Activated B cell treated with CpG ODN at 0.5 μM for 24 hours (primary cell): ENCODE measurements around the gene MAFB. TPM values are rescaled to one million over a fixed set of nuclear protein-coding genes. Genes with fewer than 3 reads are reported as not detected.

Source experiments
- ATAC-seq: fragments of 200-7000 bp; cut with Tn5 transposase; one replicate; pipeline ENCODE4 v1.10.0; 2021; ENCODE audit warnings: low read depth, mild to moderate bottlenecking, moderate library complexity
- CTCF ChIA-PET: fragments of 350-600 bp; sonication (Branson Sonifier 250); formaldehyde crosslinking; loops from one replicate; lab custom pipeline; 2021; ENCODE audit warnings: antibody characterized with exemption; lab: Charles Lee
- POLR2A ChIA-PET: fragments of 350-600 bp; sonication (Branson Sonifier 250); formaldehyde crosslinking; loops from one replicate; lab custom pipeline; 2021; ENCODE audit warnings: antibody characterized with exemption; lab: Charles Lee
- DNase-seq: peaks from one replicate; pipeline ENCODE4 v3.0.0; 2022
- H3K27ac Mint-ChIP-seq: one replicate; pipeline ENCODE4 v1.8.0; 2020; ENCODE audit warnings: mixed read lengths
- H3K27me3 Mint-ChIP-seq: one replicate; pipeline ENCODE4 v1.8.0; 2021; ENCODE audit warnings: mixed read lengths
- H3K36me3 Mint-ChIP-seq: one replicate; pipeline ENCODE4 v1.8.0; 2021; ENCODE audit warnings: low read depth, mixed read lengths
- H3K4me1 Mint-ChIP-seq: one replicate; pipeline ENCODE4 v1.8.0; 2021; ENCODE audit warnings: mixed read lengths
- H3K4me3 Mint-ChIP-seq: one replicate; pipeline ENCODE4 v1.8.0; 2020; ENCODE audit warnings: mild to moderate bottlenecking, mixed read lengths
- H3K9me3 Mint-ChIP-seq: one replicate; pipeline ENCODE4 v1.8.0; 2020; ENCODE audit warnings: mixed read lengths
- intact Hi-C: fragments of 100-400 bp; cut with micrococcal nuclease; formaldehyde crosslinking; loops from one replicate; pipeline ENCODE4 v1.15.1; 2024
- total RNA-seq: library from RNA; stranded (reverse); gene quantifications from 2 replicates; pipeline ENCODE4 v1.2.3, GENCODE V29; 2022
- TF ChIP-seq, protein P1 (sequence below): fragments of 200-600 bp; IDR thresholded peaks from one replicate; pipeline ENCODE4 v1.8.0; 2022; ENCODE audit warnings: antibody characterized with exemption, mild to moderate bottlenecking

Gene MAFB
- total RNA-seq, 1 donor from 2014 or later: 1.1 TPM

DNA sequence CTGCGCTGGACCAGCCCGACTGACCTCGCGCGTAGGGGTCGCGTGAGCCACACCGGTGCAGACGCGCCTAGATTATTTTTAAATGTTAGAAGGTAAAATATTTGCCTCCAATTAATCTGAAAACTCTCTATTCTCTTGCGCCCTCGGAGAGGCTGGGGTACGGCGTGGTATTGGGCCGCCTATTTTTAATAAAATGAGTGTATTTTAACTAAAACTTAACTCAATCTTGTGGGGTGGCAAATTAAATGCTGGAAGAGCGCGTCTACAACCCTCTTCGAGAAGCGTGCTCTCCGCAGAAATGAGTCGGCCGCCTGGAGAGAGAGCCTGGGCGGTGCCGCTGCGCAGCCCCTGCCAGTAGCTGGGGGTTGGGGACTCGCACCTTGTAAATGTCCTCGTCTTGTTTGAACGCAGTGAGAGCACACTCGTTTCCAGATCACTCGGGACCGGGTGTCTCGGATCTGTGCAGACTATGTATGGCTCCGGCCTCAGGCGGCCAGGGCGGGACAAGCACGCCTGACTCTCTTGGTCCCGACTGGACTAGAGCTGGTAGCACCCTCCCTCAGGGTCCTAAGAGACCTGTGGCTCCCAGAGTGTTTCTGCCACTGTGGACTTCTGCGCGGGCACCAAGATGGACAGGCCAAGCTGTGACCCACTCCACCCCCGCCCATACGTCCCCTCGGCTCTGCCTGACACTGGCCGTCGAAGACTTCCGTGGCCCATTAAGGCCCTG lies 2.0 kb upstream of the MAFB start:
- ChIA-PET CTCF (interaction anchor here (1.3 to 2.0 kb wide), 2 partner anchors 862 to 1422 kb away, joined by 7 to 10 read pairs; no protein-coding TSS in a partner anchor), POLR2A (no interaction called here)
- Mint-ChIP-seq H3K27me3 (peaks cover 69% of the 10 kb centered on the region), H3K27ac (no peak overlapping the region), H3K4me3 (peak overlapping the region; percentile 19), H3K4me1 (peaks cover 19% of the 10 kb centered on the region), H3K9me3 (no peaks in the 10 kb centered on the region), H3K36me3 (no peaks in the 10 kb centered on the region)
- ATAC-seq: no peak
- TF ChIP-seq, protein P1, sequence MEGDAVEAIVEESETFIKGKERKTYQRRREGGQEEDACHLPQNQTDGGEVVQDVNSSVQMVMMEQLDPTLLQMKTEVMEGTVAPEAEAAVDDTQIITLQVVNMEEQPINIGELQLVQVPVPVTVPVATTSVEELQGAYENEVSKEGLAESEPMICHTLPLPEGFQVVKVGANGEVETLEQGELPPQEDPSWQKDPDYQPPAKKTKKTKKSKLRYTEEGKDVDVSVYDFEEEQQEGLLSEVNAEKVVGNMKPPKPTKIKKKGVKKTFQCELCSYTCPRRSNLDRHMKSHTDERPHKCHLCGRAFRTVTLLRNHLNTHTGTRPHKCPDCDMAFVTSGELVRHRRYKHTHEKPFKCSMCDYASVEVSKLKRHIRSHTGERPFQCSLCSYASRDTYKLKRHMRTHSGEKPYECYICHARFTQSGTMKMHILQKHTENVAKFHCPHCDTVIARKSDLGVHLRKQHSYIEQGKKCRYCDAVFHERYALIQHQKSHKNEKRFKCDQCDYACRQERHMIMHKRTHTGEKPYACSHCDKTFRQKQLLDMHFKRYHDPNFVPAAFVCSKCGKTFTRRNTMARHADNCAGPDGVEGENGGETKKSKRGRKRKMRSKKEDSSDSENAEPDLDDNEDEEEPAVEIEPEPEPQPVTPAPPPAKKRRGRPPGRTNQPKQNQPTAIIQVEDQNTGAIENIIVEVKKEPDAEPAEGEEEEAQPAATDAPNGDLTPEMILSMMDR: no peak
- no peak for DNase-seq
- intact Hi-C loops: loop anchor here (1.0 to 10.0 kb wide), 4 partner anchors 426 to 1578 kb away; no protein-coding TSS in a partner anchor

DNA sequence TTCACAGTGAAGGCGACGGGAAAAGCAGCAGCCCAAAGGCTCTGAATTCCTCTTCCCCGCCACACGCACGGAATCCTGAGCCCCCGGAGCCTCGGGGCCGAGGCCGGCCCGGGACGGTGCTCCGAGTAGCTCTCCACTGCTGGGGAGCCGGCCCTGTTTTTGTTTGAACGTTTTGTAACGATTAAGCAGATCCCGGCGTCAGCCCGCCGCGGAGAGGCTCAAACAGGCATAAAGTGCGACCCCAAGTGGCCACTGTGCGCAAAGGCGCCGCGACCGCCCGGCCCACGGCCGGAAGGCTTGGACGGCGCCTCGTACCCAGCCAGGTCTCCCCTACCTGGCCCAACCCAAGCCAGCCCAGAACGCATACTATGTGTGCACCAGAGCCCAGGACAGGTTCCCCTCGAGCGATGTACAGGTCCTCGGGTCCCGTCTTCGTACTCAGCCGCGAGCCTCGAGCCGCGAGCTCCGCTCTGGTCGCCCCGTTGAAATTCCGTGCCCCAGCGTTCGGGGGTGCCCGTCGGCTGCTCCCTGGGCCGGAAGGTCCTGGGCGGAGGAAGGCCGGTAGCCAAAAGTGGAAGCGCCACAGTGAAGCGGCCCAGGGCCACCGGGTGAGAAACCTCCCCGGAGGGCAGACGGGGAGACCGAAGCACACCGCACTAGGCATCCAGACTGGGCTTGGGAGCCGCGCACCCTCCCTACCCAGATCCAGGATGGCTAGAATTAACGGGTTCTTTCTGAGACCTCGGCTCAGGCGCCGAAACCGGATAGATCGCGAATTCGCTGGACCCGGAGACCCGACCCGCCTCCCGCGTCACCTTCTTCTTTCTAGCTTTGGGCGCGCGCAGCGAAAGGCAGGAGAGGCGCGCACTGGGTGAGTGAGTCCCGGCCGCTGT lies 1.2 kb upstream of the MAFB start:
- no peak overlapping the region for H3K27ac Mint-ChIP-seq

DNA sequence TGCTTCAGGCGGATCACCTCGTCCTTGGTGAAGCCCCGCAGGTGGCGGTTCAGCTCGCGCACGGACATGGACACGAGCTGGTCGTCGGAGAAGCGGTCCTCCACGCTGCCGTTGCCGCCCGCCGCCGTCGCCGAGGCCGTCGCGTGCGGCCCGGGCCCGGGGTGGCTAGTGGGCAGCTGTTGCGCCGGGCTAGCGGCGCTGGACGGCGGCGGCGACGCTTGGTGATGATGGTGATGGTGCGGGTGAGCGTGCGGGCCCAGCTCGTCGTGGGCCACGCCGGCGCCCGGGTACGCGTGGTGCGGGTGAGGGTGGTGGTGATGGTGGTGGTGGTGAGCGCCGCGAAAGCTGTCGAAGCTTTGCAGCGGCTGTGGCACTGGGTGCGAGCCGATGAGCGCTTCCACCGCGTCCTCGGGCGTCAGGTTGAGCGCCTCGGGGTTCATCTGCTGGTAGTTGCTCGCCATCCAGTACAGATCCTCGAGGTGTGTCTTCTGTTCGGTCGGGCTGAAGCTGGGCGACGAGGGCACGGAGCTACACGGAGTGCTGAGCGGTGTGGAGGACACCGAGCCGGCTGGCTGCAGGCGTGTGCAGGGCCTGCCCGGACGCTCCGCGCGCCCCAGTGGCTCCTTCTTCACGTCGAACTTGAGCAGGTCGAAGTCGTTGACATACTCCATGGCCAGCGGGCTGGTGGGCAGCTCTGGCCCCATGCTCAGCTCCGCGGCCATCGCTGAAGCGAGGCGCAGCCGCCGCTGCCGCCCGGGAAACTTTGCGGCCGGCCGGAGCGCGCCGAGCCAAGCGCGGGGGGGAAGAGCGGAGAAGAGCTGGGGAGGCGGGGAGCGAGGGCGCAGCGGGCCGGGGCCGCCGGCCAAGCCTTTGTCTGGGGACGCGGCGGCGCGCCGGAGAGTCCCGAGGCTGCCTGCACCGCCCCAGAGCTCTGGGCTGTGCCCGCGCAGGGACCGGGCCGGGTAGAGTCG lies 622 bp downstream of the MAFB start:
- POLR2A ChIA-PET: interaction anchor here (0.8 to 1.5 kb wide), 2 partner anchors 859 to 862 kb away, joined by 3 to 5 read pairs; no protein-coding TSS in a partner anchor
- Mint-ChIP-seq H3K4me1 (peaks cover 19% of the 10 kb centered on the region), H3K9me3 (no peaks in the 10 kb centered on the region), H3K27ac (no peak overlapping the region), H3K27me3 (peaks cover 71% of the 10 kb centered on the region), H3K36me3 (no peaks in the 10 kb centered on the region), H3K4me3 (peak overlapping the region; percentile 58)
- CTCF ChIA-PET: interaction anchor here (1.2 to 2.0 kb wide), 2 partner anchors 1420 to 1424 kb away, joined by 3 to 10 read pairs; no protein-coding TSS in a partner anchor
- DNase-seq (no peak), ATAC-seq (no peak)
- intact Hi-C loops: loop anchor here (1.0 kb wide), 1 partner anchor 859 kb away; no protein-coding TSS in a partner anchor
- TF ChIP-seq, protein P1: no peak

More for the DNA sequence above, 1.2 kb upstream of the MAFB start:
- CTCF ChIA-PET: interaction anchor here (1.0 to 2.0 kb wide), 4 partner anchors 9 to 1424 kb away, joined by 3 to 10 read pairs (median 6); no protein-coding TSS in a partner anchor
- H3K36me3 Mint-ChIP-seq: no peaks in the 10 kb centered on the region
- peaks cover 68% of the 10 kb centered on the region for H3K27me3 Mint-ChIP-seq
- intact Hi-C loops: loop anchor here (1.0 to 10.0 kb wide), 5 partner anchors 425 to 1577 kb away; no protein-coding TSS in a partner anchor
- TF ChIP-seq, protein P1: no peak
- POLR2A ChIA-PET: interaction anchor here (1.5 kb wide), 1 partner anchor 860 kb away, joined by 5 read pairs; no protein-coding TSS in a partner anchor
- ATAC-seq (peak; percentile 56), DNase-seq (peak; percentile 59)
- H3K4me3 Mint-ChIP-seq: peak overlapping the region; percentile 78
- peaks cover 19% of the 10 kb centered on the region for H3K4me1 Mint-ChIP-seq
- no peaks in the 10 kb centered on the region for H3K9me3 Mint-ChIP-seq

DNA sequence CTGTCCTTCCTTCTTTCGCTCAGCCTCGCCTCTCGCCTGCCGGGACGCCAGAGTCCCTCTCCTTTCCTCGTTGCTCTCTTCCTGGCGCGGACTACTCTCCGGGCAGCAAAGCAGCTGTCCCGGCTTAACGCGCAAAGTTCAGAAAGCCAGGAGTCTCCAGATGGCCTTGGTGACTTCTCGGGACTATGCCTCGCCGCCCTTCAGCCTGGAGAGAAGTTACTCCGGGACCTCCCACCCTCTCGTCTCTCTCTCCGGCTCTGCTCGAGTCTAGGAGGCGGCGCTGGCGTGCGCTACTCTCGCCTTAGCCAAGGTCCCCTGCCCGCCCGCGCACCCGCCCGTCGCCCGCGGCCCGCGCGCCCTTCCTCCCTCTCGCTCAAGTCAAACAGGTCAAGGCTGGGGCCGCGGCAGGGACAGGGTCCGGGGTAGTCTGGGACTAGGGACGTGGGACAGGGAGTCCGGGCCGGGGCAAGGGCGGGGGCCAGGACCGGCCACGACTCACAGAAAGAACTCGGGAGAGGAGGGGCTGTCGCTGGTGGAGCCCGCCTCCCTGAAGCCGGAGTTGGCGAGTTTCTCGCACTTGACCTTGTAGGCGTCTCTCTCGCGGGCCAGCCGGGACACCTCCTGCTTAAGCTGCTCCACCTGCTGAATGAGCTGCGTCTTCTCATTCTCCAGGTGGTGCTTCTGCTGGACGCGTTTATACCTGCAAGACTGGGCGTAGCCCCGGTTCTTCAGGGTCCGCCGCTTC lies 1.5 kb downstream of the MAFB start:
- intact Hi-C loops: no loop called here
- Mint-ChIP-seq H3K4me3 (no peak overlapping the region), H3K9me3 (no peaks in the 10 kb centered on the region), H3K4me1 (peaks cover 19% of the 10 kb centered on the region), H3K27me3 (peaks cover 68% of the 10 kb centered on the region), H3K27ac (no peak overlapping the region), H3K36me3 (no peaks in the 10 kb centered on the region)
- no peak for ATAC-seq
- no peak for DNase-seq
- ChIA-PET CTCF (interaction anchor here (1.2 kb wide), 1 partner anchor 1423 kb away, joined by 3 read pairs; no protein-coding TSS in a partner anchor), POLR2A (no interaction called here)
- TF ChIP-seq, protein P1: no peak
